Panc1 (cell line): ENCODE measurements around the gene ARL11.

Experiments used
- CTCF ChIP-seq: fragments of 450-650 bp; IDR thresholded peaks from 2 replicates; pipeline ENCODE4 v1.5.1; 2017; ENCODE audit warnings: mild to moderate bottlenecking
- POLR2AphosphoS5 ChIP-seq: IDR thresholded peaks from 2 replicates; pipeline ENCODE4 v1.6.1; 2012; ENCODE audit warnings: mild to moderate bottlenecking, low read depth, low read length, moderate library complexity

- TF ChIP-seq CTCF = no peak
- TF ChIP-seq POLR2AphosphoS5 = no peak
Measured at GRCh38 chr13:49629196-49629938, 1.1 kb downstream of the ARL11 start.
